GM18507 (cell line): ENCODE results near the gene CYTL1.
"Not testable (repeated sequence)": the region's sequence is repeated elsewhere in the genome, so short reads cannot be mapped to it uniquely, and the experiment has no call there.

ENCODE experiments used
- DNase-seq: peaks from one replicate; pipeline ENCODE4 v3.0.0; 2011; ENCODE audit warnings: low read depth; ENCODE audit not compliant: insufficient read length; ENCODE audit errors: extremely low spot score
- FAIRE-seq: peaks from 2 replicates; lab custom pipeline; 2011; peaks lifted over from hg19 to GRCh38; lab: Jason Lieb, UNC

CYTL1 gene

GRCh38 chr4:5019274-5019673, at the start of gene CYTL1:
CYTL1 (minus strand) TSS chr4:5019458; CDS start chr4:5019445, 13 bp downstream.
- FAIRE-seq (no peak), DNase-seq (no peak)

- FAIRE-seq (no peak), DNase-seq (no peak)
Measured at GRCh38 chr4:5067908-5068307, 48.6 kb upstream of the CYTL1 start.

GRCh38 chr4:5066968-5067367, 47.7 kb upstream of the CYTL1 start:
- DNase-seq, FAIRE-seq: not testable (repeated sequence)

- no peak for DNase-seq
- no peak for FAIRE-seq
Measured at GRCh38 chr4:5066101-5066500, 46.8 kb upstream of the CYTL1 start.

- FAIRE-seq (no peak), DNase-seq (no peak)
Measured at GRCh38 chr4:5055411-5055810, 36.2 kb upstream of the CYTL1 start.

GRCh38 chr4:5054532-5054931, 35.3 kb upstream of the CYTL1 start:
- FAIRE-seq = no peak

GRCh38 chr4:5052726-5053425, 33.6 kb upstream of the CYTL1 start:
- FAIRE-seq (no peak), DNase-seq (no peak)

More at GRCh38 chr4:5054532-5054931, 35.3 kb upstream of the CYTL1 start:
- no peak for DNase-seq

- DNase-seq (no peak), FAIRE-seq (no peak)
Measured at GRCh38 chr4:5052204-5052702, 33.0 kb upstream of the CYTL1 start.

- no peak for FAIRE-seq
- no peak for DNase-seq
Measured at GRCh38 chr4:5051278-5052203, 32.3 kb upstream of the CYTL1 start, which contains the start of gene STK32B. STK32B (plus strand) TSS chr4:5051480.

- FAIRE-seq (no peak), DNase-seq (no peak)
Measured at GRCh38 chr4:5050520-5051277, 31.4 kb upstream of the CYTL1 start.

- no peak for DNase-seq
Measured at GRCh38 chr4:5048721-5049120, 29.5 kb upstream of the CYTL1 start.

GRCh38 chr4:5045097-5045496, 25.8 kb upstream of the CYTL1 start:
- DNase-seq = no peak
- no peak for FAIRE-seq

More at GRCh38 chr4:5048721-5049120, 29.5 kb upstream of the CYTL1 start:
- no peak for FAIRE-seq

GRCh38 chr4:5044341-5044740, 25.1 kb upstream of the CYTL1 start:
- no peak for FAIRE-seq
- DNase-seq = no peak

GRCh38 chr4:5043579-5043978, 24.3 kb upstream of the CYTL1 start:
- no peak for FAIRE-seq
- no peak for DNase-seq

GRCh38 chr4:5041699-5042098, 22.4 kb upstream of the CYTL1 start:
- FAIRE-seq (no peak), DNase-seq (no peak)

GRCh38 chr4:5040856-5041620, 21.8 kb upstream of the CYTL1 start:
- FAIRE-seq (no peak), DNase-seq (no peak)

GRCh38 chr4:5039800-5040199, 20.5 kb upstream of the CYTL1 start:
- FAIRE-seq (no peak), DNase-seq (no peak)

GRCh38 chr4:5037553-5038551, 18.6 kb upstream of the CYTL1 start:
- DNase-seq (no peak), FAIRE-seq (no peak)
